ENCODE data around the gene NDUFS3.

The NDUFS3 gene

DNA sequence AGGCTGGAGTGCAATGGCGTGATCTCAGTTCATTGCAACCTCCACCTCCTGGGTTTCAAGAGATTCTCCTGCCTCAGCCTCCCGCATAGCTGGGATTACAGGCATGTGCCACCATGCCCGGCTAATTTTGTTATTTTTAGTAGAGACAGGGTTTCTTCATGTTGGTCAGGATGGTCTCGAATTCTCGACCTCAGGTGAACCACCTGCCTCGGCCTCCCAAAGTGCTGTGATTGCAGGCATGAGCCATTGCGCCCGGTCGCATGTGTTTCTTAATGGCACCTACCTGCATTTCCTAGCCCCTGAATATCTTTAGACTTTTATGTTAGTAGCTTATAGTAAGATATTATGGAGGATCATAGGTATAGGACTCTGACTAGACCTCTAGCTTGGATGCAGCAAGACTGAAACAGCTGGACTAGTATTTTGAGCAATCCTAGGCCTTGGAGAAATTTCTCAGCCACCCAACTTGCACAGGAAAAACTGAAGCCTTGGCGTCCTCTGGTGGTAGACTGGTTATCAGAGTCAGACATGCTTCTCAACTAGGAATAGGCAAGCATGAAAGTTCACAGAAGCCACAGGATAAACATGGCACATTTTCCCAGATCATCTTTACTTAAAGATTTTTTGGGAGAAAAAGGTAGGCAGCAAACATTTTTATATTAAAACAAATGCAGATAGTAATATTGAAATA lies 38.0 kb downstream of the NDUFS3 start:
- TF ChIP-seq, protein P1, sequence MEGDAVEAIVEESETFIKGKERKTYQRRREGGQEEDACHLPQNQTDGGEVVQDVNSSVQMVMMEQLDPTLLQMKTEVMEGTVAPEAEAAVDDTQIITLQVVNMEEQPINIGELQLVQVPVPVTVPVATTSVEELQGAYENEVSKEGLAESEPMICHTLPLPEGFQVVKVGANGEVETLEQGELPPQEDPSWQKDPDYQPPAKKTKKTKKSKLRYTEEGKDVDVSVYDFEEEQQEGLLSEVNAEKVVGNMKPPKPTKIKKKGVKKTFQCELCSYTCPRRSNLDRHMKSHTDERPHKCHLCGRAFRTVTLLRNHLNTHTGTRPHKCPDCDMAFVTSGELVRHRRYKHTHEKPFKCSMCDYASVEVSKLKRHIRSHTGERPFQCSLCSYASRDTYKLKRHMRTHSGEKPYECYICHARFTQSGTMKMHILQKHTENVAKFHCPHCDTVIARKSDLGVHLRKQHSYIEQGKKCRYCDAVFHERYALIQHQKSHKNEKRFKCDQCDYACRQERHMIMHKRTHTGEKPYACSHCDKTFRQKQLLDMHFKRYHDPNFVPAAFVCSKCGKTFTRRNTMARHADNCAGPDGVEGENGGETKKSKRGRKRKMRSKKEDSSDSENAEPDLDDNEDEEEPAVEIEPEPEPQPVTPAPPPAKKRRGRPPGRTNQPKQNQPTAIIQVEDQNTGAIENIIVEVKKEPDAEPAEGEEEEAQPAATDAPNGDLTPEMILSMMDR (IDR thresholded peaks at IDR 0.05; ENCODE audit: borderline replicate concordance, insufficient read depth, low read depth, low read length) = peak; percentile 73
- H3K4me3 ChIP-seq (ENCODE audit: low read depth, low read length) = no peak overlapping the region

DNA sequence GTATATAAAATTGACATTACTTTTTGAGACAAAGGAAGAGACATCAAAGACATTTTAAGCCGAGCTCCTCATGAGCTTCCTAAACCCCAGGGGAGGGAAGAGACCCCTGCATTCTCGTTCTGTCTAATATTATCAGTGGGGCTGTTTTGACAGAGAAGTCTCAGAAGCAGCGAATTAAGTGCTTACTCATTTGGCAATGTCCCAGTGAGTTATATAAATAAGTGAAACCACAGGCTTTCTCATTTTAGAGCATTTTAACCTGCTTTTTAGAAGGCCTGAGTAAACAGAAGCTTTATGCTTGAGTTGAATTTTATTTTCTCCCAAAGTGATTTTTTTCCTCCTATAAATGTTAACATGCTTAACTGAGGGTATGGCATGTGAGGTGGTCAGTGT lies 38.5 kb downstream of the NDUFS3 start:
- TF ChIP-seq, protein P1 (IDR thresholded peaks at IDR 0.05; ENCODE audit: borderline replicate concordance, insufficient read depth, low read depth, low read length) = no peak
- no peak overlapping the region for H3K4me3 ChIP-seq (ENCODE audit: low read depth, low read length)

DNA sequence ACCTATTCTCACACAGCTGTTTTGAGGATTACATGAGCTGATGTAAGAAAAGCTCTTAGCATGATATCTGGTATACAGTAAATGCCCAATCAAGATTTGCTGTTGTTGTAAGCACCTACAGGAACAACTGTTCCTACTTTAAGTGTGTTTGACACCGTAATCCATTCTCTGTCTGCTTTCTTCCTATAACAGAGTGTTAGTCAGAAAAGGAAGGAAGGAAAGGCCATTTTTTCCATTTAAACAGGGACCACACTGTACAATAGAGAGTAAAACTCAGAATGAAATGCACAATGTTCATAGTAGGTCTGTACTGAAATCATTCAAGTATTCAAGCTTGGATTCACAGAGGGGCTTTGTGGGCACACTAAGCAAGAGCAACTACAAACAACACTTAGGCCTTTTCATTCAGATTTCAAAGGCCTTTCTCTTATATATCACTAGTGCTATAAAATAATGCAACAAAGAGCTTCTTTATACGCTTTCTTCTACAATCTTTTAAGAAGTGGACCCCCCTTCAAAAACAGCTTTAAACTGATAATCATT lies 42.0 kb downstream of the NDUFS3 start:
- TF ChIP-seq, protein P1 (IDR thresholded peaks at IDR 0.05; ENCODE audit: borderline replicate concordance, insufficient read depth, low read depth, low read length) = no peak
- H3K4me3 ChIP-seq (ENCODE audit: low read depth, low read length) = no peak overlapping the region

DNA sequence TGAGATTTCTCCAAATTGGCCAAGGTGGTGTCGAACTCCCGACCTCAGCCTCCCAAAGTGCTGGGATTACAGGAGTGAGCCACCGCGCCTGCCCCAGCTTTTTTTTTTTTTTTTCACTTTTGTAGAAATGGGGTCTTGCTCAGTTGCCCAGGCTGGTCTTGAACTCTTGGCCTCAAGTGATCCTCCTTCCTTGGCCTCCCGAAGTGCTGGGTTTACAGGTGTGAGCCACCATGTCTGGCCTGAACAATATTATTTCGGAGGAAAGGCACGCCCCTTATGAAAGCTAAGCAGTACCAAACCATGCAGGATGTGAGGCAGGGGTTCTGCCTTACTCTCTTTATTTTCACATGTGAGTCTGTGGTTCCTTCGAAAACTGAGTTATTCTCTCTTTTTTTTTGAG lies 47.4 kb downstream of the NDUFS3 start:
- no peak overlapping the region for H3K4me3 ChIP-seq (ENCODE audit: low read depth, low read length)
- TF ChIP-seq, protein P1 (IDR thresholded peaks at IDR 0.05; ENCODE audit: borderline replicate concordance, insufficient read depth, low read depth, low read length) = no peak

DNA sequence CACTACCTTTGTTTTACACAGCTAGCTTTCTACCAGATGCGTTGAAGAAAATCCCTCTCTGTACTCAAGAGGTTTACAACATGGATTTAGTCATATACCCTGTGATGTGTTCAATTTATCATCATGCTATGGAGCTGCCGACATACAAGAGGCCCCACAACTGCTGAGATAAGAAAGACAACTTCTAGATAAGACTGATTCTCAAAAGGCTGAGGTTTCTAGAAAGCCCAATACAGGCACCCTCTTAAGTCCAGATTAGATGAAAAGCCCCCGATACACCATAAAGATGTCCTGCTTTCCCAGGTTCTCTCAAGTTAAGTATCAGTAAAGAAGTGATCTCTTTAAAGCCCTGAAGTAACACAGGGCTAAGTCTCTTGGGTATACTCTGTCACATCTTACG lies 49.2 kb downstream of the NDUFS3 start:
- H3K4me3 ChIP-seq (ENCODE audit: low read depth, low read length) = no peak overlapping the region
- TF ChIP-seq, protein P1 (IDR thresholded peaks at IDR 0.05; ENCODE audit: borderline replicate concordance, insufficient read depth, low read depth, low read length) = no peak

DNA sequence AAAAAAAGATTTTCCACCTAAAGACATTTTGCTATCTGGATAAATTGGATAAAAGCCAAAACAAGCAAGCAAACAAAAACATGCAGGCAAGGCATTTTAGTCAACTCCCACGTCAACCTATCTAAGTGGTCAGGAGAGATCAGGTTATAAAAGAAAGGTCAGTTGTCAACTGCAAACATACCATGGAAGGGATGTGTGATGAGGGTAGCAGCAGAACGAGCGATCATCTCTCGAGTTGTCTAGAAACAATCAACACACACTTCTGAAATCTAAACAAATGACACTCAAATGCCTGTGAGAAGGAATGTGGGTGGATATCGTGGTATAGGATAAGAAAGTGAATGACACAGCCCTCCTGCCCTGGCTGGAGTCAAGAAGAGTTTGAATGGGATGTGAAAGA lies 52.6 kb downstream of the NDUFS3 start:
- no peak overlapping the region for H3K4me3 ChIP-seq (ENCODE audit: low read depth, low read length)
- TF ChIP-seq, protein P1 (IDR thresholded peaks at IDR 0.05; ENCODE audit: borderline replicate concordance, insufficient read depth, low read depth, low read length) = no peak

Data from GM12875 (cell line).